ENCODE results near the gene INHBC. TPM values are rescaled to one million over a fixed set of nuclear protein-coding genes. Genes with fewer than 3 reads are reported as not detected.

Gene INHBC
- total RNA-seq, 1 donor from 2014 or later = not detected

DNA sequence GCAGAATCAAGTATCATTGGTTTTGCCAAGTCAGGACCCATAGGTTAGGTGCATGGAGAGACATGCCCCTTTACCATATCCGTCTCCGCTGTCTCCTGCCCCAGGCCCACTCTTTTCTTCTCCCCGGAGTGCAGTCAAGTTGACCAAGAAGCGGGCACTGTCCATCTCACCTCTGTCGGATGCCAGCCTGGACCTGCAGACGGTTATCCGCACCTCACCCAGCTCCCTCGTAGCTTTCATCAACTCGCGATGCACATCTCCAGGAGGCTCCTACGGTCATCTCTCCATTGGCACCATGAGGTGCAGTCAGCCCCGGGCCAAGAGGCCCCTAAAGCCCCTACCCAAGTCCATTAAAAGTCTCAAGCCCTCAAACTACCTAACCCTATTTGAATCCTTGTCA is 30.0 kb downstream of the INHBC start:
- Mint-ChIP-seq H3K27ac (ENCODE audit: unreplicated experiment) (no peak overlapping the region), H3K27me3 (ENCODE audit: unreplicated experiment) (no peaks in the 10 kb centered on the region), H3K4me3 (ENCODE audit: unreplicated experiment) (no peak overlapping the region), H3K4me1 (ENCODE audit: unreplicated experiment) (peaks cover 20% of the 10 kb centered on the region), H3K36me3 (ENCODE audit: unreplicated experiment) (no peaks in the 10 kb centered on the region), H3K9me3 (ENCODE audit: unreplicated experiment) (no peaks in the 10 kb centered on the region)
- TF ChIP-seq, protein P1, sequence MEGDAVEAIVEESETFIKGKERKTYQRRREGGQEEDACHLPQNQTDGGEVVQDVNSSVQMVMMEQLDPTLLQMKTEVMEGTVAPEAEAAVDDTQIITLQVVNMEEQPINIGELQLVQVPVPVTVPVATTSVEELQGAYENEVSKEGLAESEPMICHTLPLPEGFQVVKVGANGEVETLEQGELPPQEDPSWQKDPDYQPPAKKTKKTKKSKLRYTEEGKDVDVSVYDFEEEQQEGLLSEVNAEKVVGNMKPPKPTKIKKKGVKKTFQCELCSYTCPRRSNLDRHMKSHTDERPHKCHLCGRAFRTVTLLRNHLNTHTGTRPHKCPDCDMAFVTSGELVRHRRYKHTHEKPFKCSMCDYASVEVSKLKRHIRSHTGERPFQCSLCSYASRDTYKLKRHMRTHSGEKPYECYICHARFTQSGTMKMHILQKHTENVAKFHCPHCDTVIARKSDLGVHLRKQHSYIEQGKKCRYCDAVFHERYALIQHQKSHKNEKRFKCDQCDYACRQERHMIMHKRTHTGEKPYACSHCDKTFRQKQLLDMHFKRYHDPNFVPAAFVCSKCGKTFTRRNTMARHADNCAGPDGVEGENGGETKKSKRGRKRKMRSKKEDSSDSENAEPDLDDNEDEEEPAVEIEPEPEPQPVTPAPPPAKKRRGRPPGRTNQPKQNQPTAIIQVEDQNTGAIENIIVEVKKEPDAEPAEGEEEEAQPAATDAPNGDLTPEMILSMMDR (IDR thresholded peaks at IDR 0.05) = no peak
- no peak for DNase-seq (ENCODE audit: extremely low spot score, unreplicated experiment)

DNA sequence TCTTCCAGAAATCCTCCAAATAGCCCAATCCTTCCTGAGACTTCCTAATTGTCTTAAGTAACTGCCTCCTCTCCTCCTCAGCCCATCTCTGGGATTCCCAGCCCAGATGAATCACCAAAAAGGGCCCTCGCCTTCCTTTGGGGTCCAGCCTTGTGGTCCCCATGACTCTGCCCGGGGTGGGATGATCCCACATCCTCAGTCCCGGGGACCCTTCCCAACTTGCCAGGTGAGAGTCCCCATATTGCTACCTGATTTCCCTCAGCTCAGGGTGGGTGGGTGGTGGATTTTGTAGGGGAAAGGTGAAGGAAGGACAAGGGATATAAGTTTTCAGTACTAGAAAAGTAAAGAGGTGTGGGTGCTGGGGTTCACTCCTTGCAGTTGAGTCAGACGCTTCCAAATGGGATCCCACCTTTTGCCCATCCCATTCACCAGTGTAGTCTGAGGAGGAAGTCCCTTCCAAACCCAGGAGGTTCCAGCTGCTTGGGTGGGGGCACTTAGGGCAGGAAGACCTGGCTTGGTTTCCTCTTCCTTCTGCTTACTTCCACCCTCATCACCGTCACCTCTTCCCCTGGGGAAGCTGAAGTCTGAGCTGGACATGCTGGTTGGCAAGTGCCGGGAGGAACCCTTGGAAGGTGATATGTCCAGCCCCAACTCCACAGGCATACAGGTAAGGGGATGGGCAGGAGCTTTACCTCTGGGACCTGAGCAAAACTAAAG is 30.6 kb downstream of the INHBC start:
- Mint-ChIP-seq H3K27ac (ENCODE audit: unreplicated experiment) (no peak overlapping the region), H3K27me3 (ENCODE audit: unreplicated experiment) (no peaks in the 10 kb centered on the region), H3K4me1 (ENCODE audit: unreplicated experiment) (peaks cover 19% of the 10 kb centered on the region), H3K4me3 (ENCODE audit: unreplicated experiment) (no peak overlapping the region), H3K36me3 (ENCODE audit: unreplicated experiment) (no peaks in the 10 kb centered on the region), H3K9me3 (ENCODE audit: unreplicated experiment) (no peaks in the 10 kb centered on the region)
- no peak for DNase-seq (ENCODE audit: extremely low spot score, unreplicated experiment)
- TF ChIP-seq, protein P1 (IDR thresholded peaks at IDR 0.05) = no peak

DNA sequence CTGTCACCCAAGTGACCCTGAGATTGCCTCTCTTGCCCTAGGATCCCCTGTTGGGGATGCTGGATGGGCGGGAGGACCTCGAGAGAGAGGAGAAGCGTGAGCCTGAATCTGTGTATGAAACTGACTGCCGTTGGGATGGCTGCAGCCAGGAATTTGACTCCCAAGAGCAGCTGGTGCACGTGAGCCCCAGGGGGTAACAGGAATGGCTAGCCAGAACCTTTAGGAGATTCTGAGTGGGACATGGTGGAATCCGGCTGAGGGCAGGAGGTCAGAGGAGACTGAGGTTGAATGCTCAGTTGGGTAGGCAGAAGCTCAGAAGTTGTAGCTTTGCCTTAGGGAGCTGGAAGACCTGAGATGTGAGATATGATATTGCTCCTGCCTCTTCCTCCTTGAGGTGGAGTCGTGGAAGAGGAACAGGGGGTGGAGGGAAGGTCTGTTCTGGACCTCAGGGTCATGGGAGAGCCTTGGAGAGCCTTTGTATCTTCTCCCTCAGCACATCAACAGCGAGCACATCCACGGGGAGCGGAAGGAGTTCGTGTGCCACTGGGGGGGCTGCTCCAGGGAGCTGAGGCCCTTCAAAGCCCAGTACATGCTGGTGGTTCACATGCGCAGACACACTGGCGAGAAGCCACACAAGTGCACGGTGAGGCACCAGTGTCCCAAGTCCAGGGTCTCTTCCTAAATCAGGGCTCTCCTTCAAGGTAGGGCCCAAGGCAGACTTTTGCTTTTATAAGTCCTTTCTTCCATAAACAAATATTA is 31.3 kb downstream of the INHBC start:
- Mint-ChIP-seq H3K27ac (ENCODE audit: unreplicated experiment) (no peak overlapping the region), H3K9me3 (ENCODE audit: unreplicated experiment) (no peaks in the 10 kb centered on the region), H3K4me1 (ENCODE audit: unreplicated experiment) (peaks cover 14% of the 10 kb centered on the region), H3K36me3 (ENCODE audit: unreplicated experiment) (no peaks in the 10 kb centered on the region), H3K4me3 (ENCODE audit: unreplicated experiment) (no peak overlapping the region), H3K27me3 (ENCODE audit: unreplicated experiment) (no peaks in the 10 kb centered on the region)
- no peak for DNase-seq (ENCODE audit: extremely low spot score, unreplicated experiment)
- TF ChIP-seq, protein P1 (IDR thresholded peaks at IDR 0.05) = no peak

DNA sequence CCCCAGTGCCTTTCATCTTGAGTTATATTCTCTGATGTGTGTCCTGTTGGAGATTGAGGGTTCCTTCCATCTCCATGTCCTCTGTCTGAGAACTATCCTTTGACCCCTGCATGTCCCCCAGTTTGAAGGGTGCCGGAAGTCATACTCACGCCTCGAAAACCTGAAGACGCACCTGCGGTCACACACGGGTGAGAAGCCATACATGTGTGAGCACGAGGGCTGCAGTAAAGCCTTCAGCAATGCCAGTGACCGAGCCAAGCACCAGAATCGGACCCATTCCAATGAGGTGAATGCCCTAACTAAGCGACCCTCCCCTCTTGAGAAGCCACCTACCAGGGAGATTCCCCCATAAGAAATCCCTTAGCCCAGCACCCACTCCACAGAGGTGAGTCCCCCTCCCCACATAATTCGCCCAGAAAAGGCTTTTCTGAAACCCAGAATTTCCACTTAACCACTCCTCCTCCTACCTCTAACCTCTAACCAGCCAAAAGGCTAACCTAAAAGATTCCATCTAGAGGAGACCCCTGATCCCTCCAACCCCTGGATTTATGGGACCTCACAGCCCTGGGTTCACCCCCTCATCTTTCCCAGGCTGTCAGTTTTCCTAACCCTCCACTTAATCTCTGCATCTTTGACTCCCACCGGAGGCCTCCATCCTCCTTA is 32.8 kb downstream of the INHBC start:
- Mint-ChIP-seq H3K9me3 (ENCODE audit: unreplicated experiment) (no peaks in the 10 kb centered on the region), H3K4me3 (ENCODE audit: unreplicated experiment) (no peak overlapping the region), H3K27me3 (ENCODE audit: unreplicated experiment) (peaks cover 6% of the 10 kb centered on the region), H3K4me1 (ENCODE audit: unreplicated experiment) (peaks cover 6% of the 10 kb centered on the region), H3K27ac (ENCODE audit: unreplicated experiment) (no peak overlapping the region), H3K36me3 (ENCODE audit: unreplicated experiment) (no peaks in the 10 kb centered on the region)
- DNase-seq (ENCODE audit: extremely low spot score, unreplicated experiment) = no peak
- TF ChIP-seq, protein P1 (IDR thresholded peaks at IDR 0.05) = no peak

DNA sequence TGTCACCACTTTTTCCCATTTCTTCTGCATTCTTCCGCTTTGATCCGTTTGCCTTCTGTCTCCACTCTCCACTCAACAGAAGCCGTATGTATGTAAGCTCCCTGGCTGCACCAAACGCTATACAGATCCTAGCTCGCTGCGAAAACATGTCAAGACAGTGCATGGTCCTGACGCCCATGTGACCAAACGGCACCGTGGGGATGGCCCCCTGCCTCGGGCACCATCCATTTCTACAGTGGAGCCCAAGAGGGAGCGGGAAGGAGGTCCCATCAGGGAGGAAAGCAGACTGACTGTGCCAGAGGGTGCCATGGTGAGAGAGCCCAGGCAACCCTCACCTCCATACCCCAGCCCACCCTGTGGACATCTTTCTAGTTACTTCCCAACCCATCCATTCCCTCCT is 33.3 kb downstream of the INHBC start:
- Mint-ChIP-seq H3K9me3 (ENCODE audit: unreplicated experiment) (no peaks in the 10 kb centered on the region), H3K4me1 (ENCODE audit: unreplicated experiment) (peaks cover under 1% of the 10 kb centered on the region), H3K36me3 (ENCODE audit: unreplicated experiment) (no peaks in the 10 kb centered on the region), H3K27me3 (ENCODE audit: unreplicated experiment) (peaks cover 12% of the 10 kb centered on the region), H3K27ac (ENCODE audit: unreplicated experiment) (no peak overlapping the region), H3K4me3 (ENCODE audit: unreplicated experiment) (no peak overlapping the region)
- DNase-seq (ENCODE audit: extremely low spot score, unreplicated experiment) = no peak
- TF ChIP-seq, protein P1 (IDR thresholded peaks at IDR 0.05) = no peak
